ENCODE results near the gene PRDM2.

PRDM2 gene

DNA sequence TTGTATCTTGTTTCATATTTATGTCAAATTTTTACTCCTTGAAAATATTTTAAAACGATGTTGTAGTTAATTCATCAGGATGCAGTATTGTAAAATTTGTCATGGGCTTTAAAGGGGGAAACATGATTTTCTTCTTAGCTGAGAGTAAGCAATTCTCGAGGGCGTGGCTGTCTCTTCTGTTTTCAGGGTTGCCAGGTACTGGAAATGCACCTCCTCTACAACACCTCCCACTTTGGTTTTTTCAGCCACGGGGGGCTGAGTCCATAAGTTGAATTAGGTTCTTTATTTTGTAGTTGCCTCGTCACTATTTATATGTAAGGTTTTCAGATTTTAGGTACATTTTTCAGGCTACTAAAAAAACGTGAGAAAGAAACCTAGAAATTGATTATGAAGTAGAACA is 64.0 kb downstream of the PRDM2 start:
- no peak for DNase-seq (ENCODE audit: low spot score)

DNA sequence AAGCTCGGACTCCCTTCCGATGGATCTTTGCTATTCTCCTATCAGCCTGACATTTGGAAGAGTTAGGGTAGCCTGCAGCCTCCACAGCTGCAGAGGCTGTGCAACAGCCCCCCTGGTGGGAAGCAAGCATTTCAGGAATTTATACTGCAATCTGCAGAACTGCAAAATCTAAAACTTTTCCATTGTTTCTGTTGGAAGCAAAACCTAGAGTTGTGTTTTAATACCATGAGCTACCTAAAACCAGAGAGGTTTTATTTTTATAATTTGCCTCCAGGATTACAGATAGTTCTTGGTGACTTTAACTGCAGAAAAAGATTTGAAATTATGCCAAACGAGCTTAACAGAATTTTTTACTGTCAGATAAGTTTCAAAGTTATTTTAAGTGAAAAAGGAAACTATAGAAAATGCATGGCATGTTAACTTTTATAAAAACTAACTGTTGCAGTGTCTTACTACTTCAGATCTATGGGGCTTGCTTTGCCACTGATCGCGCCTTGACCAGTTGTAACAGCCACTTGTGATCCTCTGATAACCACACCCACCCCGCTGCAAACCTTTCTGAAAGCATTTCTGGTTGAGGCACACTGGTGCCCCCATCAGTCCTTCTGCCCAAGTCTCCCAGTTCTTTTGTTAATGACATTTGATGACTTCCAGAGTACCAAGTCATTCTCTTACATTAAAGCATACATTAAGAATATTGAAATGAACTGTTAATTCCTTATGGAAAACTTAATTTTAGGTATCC is 64.8 kb downstream of the PRDM2 start:
- DNase-seq (ENCODE audit: low spot score): no peak

DNA sequence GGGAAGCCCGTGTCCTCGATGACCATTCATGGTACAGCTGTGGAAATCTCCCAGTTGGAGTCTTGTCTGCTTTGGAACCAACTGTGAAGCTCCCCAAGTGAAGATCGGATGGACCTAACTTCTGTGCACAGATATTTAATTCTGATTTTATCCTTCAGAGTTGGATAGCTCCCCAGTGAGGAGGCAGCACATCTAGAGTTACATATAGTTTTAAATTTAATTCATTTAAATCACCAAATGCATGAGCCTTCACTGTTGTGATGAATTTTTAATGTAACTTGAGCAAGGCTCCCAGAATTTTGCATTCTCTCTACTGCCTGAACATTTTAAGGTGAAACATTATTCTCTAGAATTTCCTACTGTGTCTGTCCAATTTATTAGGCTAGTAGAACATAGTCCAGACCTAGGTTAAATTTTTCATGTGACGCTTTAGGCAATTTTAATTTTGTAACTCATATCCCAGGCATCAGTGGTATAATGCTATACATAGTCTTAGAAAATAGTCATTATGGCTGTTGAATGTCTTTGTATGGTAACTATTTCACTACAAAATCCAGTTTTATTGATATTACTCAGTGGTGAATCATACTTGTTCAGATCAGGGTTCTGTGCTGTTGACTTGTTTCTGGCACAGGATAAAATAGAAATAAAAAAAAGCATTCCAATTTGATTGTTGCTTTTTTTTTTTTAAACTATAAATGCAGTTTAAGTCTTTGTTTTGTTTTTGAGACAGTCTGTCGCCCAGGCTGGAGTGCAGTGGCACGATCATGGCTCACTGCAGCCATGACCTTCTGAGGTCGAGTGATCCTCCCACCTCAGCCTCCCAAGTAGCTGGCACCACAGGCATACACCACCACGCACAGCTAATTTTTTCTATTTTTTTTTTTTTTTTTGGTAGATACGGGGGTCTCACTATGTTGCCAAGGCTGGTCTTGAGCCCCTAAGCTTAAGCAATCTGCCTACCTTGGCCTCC is 66.9 kb downstream of the PRDM2 start:
- DNase-seq (ENCODE audit: low spot score): no peak

DNA sequence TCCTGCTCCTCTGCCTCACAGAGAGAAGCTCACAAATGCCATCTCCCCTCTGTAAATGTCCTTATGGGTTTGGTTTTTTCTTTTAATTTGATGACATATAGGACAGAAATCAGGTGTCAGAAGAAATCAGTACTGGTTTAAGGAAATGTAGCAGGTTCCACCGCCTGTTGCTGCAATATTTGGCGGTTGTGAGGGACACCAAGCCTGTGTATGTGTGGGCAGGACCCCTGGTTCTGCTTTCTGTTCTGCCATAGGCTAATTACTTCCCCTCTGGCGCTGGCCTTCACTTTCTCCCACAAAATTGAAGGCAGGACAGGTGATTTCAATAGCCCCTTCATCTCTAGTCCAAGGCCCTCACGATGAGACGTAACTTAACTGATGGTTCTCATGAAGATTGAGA is 69.2 kb downstream of the PRDM2 start:
- DNase-seq (ENCODE audit: low spot score): no peak

DNA sequence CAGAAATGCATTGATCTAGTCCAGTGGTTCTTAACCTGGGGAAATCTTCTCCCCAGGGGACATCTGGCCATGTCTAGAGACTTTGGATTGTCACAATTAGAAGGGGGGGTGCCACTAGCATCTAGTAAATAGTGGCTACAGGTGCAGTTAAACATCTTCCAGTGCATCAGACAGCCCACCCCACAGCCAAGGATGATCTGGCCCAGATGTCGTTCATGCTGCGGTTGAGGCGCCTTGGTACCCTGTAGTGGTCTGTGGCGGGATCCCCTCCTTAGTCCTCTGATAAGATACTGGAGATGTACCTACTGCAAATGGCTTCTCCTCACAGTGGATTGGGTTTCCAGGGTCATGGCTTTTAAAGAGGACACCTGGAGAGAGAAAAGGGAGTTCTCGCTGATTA is 69.8 kb downstream of the PRDM2 start:
- no peak for DNase-seq (ENCODE audit: low spot score)

DNA sequence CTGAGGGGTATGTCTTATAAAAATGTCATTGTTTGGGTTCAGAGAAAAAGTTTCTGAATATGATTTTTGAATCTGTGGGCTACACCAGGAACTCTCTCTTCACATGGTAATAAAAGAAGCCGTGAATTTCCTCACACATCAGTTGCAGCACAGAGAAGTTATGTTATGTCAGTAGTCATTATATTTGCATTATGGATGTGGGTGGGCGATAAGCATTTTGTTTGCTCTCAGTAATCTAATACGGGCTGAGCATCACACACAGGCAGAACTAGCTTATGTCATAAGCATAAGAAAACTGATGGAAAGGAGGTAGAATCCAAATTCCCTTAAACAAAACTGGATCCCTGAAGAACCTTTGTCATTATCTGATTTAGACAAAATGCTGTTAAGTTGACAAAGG is 70.8 kb downstream of the PRDM2 start:
- DNase-seq (ENCODE audit: low spot score): no peak

DNA sequence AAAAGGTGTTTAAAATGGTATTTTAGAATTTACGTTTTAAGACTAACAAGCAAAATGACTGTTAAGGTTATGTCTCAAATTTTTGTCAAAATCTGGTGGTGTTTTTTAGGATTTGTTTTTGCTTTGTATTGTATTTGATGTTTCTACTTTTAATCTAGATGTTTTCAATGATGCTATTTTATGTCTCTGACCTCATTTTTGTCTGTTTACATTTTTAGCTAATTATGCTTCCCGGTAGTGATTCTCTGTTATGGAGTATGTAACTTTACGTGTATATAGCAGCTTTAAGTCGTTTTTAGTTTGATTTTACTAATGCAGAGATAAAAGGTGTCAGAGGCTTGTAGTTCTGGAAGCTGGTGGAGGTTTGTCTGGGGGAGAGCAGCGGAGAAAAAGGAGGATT is 71.8 kb downstream of the PRDM2 start:
- DNase-seq (ENCODE audit: low spot score): no peak

DNA sequence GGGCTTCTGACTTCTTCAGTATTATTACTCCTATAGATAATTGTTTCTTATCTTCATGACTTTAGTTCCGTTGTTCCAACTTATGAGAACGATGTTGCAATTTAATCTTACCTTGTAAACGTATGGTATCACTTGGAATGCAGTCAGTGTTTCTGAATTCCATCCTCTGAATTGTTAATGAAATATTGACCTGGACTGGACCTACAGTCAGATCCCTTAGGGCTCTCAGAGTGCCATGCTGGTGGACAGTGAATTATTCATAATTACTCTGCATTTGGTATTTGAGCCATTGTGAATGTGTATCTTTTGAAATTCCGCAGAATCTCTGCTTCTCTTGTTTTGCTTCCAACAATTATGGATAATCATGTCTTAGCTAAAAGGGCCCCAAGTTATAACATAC is 72.3 kb downstream of the PRDM2 start:
- DNase-seq (ENCODE audit: low spot score): no peak

DNA sequence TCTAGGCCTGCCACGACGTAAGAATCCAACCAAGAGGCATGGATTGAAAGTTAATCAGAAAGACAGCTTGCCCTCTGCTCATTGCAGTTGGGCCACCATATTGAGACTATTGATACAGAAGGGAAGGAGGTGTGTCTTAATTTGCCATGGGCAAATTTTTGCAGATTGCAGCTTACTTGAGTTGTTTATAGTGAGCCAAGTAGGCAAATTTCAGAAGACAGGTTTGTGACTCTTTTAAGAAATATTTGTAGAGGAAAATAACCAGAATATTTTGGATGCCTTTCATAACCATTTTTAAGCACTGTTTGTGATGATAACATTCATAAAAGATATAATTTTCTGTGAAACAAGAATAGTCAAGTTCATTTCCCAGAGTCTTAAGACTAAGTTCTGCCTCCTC is 74.1 kb downstream of the PRDM2 start:
- no peak for DNase-seq (ENCODE audit: low spot score)

DNA sequence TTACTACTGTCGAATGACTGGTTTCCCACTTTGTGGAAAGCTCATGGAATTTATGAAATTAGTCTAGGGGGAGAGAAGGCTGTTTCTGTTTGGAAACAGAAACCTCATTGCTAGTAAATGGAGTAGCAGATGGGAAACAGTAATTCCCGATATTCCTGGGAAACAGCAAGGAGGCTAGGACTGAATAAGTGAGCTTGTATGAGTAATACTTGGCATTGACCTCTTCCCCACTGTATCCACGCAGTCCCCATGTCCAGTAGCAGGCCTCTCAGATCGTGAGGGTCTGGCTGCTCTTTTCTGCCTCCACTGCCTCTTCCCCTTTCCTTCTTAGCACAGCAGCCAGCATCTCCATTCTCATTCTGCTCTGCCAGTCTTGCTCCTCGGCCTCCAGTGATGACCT is 75.5 kb downstream of the PRDM2 start:
- DNase-seq (ENCODE audit: low spot score): no peak

DNA sequence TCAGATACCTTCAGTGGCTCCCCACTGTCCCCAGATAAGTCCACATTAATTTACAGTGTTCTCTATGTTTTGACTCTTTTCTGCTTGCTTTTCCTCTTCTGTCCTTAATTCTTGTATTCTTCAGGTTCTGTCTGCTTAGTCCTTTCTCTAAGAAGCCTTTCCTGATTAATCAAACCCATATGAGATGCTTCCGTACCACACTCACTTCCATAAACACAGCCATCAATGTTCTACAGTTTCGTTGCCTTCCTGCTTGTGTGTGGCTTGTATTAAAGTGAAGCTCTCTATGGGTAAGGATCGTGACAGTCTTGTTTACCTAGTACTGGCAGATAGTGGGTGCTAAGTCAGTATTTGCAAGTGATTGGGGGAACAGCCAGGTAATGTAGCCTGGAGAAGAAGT is 75.9 kb downstream of the PRDM2 start:
- no peak for DNase-seq (ENCODE audit: low spot score)

DNA sequence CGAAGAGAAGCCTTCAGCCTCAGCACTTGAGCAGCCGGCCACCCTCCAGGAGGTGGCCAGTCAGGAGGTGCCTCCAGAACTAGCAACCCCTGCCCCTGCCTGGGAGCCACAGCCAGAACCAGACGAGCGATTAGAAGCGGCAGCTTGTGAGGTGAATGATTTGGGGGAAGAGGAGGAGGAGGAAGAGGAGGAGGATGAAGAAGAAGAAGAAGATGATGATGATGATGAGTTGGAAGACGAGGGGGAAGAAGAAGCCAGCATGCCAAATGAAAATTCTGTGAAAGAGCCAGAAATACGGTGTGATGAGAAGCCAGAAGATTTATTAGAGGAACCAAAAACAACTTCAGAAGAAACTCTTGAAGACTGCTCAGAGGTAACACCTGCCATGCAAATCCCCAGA is 78.4 kb downstream of the PRDM2 start:
- no peak for DNase-seq (ENCODE audit: low spot score)

DNA sequence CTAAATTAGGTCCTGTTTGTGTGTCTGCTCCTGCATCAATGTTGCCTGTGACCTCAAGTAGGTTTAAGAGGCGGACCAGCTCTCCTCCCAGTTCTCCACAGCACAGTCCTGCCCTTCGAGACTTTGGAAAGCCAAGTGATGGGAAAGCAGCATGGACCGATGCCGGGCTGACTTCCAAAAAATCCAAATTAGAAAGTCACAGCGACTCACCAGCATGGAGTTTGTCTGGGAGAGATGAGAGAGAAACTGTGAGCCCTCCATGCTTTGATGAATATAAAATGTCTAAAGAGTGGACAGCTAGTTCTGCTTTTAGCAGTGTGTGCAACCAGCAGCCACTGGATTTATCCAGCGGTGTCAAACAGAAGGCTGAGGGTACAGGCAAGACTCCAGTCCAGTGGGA is 79.9 kb downstream of the PRDM2 start:
- DNase-seq (ENCODE audit: low spot score): no peak

DNA sequence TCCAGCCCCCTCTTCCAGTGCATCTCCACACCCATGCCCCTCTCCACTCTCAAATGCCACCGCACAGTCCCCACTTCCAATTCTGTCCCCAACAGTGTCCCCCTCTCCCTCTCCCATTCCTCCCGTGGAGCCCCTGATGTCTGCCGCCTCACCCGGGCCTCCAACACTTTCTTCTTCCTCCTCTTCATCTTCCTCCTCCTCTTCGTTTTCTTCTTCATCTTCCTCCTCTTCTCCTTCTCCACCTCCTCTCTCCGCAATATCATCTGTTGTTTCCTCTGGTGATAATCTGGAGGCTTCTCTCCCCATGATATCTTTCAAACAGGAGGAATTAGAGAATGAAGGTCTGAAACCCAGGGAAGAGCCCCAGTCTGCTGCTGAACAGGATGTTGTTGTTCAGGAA is 80.8 kb downstream of the PRDM2 start:
- no peak for DNase-seq (ENCODE audit: low spot score)

DNA sequence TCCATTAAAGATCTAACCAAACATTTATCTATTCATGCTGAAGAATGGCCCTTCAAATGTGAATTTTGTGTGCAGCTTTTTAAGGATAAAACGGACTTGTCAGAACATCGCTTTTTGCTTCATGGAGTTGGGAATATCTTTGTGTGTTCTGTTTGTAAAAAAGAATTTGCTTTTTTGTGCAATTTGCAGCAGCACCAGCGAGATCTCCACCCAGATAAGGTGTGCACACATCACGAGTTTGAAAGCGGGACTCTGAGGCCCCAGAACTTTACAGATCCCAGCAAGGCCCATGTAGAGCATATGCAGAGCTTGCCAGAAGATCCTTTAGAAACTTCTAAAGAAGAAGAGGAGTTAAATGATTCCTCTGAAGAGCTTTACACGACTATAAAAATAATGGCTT is 81.2 kb downstream of the PRDM2 start:
- DNase-seq (ENCODE audit: low spot score): no peak

DNA sequence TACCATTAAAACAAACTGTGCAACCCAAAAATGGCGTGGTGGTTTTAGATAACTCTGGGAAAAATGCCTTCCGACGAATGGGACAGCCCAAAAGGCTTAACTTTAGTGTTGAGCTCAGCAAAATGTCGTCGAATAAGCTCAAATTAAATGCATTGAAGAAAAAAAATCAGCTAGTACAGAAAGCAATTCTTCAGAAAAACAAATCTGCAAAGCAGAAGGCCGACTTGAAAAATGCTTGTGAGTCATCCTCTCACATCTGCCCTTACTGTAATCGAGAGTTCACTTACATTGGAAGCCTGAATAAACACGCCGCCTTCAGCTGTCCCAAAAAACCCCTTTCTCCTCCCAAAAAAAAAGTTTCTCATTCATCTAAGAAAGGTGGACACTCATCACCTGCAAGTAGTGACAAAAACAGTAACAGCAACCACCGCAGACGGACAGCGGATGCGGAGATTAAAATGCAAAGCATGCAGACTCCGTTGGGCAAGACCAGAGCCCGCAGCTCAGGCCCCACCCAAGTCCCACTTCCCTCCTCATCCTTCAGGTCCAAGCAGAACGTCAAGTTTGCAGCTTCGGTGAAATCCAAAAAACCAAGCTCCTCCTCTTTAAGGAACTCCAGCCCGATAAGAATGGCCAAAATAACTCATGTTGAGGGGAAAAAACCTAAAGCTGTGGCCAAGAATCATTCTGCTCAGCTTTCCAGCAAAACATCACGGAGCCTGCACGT is 82.1 kb downstream of the PRDM2 start:
- DNase-seq (ENCODE audit: low spot score): no peak

DNA sequence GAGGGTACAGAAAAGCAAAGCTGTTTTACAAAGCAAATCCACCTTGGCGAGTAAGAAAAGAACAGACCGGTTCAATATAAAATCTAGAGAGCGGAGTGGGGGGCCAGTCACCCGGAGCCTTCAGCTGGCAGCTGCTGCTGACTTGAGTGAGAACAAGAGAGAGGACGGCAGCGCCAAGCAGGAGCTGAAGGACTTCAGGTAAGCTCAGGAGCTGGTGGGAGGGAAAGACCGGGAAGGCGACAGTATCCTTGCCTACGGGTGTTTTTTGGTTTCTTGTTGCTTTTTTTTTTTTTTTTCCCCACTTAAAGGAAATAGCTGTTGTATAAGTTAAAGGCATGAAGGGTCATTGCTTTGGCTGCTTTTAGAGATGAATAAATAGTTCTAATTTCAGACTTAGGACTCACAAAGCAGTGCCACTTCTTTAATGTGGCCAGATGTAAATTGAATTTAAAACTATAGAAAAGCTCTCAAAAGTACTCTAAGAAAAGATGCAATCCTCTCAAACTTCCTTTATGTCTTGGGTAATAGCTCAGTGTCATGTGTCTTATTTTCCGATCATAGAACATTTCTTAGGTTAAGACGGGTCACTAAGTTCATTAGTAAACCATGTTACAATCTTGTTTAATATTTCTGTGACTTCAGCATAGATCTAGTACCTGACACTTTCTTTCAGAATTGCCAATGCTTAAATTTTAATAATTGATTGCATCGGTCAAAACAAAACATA is 82.8 kb downstream of the PRDM2 start:
- no peak for DNase-seq (ENCODE audit: low spot score)

DNA sequence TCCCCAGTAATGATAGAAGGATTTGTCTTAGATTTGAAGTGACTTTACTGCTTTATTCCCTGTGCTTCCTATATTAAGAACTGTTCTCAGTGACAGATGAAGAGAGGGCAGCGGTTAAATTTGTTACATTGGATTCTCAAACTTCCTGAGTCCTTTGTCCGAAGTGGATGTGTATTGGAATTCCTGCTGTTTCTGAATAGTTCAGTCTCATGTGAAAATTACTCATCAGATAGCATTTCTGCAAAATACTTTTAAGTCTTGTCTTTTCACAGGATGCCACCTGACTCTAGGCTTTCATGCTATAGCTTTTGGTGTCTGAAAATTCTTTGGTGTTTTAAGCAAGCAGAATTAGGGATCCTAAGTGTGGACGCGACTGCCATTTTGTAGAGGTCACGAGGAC is 83.6 kb downstream of the PRDM2 start:
- DNase-seq (ENCODE audit: low spot score): no peak

DNA sequence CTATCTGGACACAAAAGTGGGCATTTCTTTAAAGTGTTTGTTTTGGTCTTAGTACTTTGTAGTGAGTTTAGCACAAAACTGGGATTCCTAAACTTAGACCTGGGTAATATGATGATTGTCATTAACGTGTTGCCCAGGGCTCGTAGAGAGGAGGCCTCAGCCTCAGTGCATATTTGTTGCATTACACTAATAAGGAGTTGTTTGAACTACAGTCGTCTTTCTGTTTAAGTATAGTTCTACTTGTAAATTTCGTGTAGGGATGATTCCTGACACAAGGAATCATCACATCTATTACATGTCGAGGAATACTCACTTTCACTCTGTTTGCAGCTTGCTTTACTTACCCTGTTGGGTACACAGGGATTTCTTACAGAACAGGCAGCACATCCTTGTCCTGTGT is 85.0 kb downstream of the PRDM2 start:
- DNase-seq (ENCODE audit: low spot score): no peak

DNA sequence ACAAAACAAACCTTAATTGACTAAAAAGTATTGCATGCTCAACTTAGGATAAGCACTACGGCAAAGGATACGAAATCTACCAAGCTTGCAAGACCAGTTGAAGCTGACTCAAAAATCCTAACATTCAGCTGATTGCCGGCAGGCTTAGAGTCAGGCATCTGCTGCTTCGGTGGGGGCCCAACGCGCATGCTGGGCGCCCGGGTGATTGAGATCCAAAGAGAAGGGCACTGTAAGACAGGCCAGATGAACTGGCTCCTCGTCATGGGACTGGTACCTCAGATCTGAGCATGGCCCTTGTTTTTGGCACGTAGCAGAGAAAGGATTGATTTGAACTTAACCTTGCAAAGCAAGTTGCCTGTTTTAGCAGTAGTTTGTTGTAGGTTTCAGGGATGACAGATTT is 86.6 kb downstream of the PRDM2 start:
- peak; percentile 19 for DNase-seq (ENCODE audit: low spot score)

DNA sequence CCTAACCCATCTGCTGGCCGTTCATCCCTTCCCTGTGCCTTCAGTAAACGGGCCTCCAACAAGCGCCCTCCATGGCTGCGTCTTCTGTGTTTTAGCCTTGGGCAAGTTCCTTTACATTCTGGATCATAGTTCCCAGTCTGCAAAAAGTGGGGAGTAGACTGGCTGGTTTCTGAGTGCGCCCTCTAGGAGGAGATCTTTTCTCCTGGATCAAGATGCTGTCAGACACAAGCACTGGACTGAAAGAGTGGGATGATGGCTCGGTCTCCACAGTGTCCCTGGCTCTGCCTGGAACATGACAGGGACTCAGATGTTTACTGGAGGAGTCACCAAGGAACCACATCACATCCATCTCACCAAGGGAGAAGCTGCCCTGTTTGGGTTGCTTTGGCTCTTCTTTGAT is 88.8 kb downstream of the PRDM2 start:
- DNase-seq (ENCODE audit: low spot score): no peak
